GM13977 (cell line): ENCODE data around the gene AFF2.

Source experiments
- DNase-seq: peaks from one replicate; pipeline ENCODE4 v3.0.0; 2012; ENCODE audit warnings: low spot score
- in situ Hi-C: fragments of 300-500 bp; cut with MboI; formaldehyde crosslinking; loops from one replicate; pipeline ENCODE4 v1.12.0; 2022; ENCODE audit warnings: low sequenced_read_pairs, low pct_unique_long_range_greater_than_20kb, mixed read lengths, inconsistent platforms; ENCODE audit not compliant: unreplicated experiment
- TF ChIP-seq, protein P1 (sequence below): IDR thresholded peaks from 2 replicates; pipeline ENCODE4 v1.5.1; 2012; ENCODE audit warnings: mild to moderate bottlenecking, control low read depth; ENCODE audit not compliant: insufficient read depth; ENCODE audit errors: extremely low read depth, missing control alignments

Gene AFF2

DNA sequence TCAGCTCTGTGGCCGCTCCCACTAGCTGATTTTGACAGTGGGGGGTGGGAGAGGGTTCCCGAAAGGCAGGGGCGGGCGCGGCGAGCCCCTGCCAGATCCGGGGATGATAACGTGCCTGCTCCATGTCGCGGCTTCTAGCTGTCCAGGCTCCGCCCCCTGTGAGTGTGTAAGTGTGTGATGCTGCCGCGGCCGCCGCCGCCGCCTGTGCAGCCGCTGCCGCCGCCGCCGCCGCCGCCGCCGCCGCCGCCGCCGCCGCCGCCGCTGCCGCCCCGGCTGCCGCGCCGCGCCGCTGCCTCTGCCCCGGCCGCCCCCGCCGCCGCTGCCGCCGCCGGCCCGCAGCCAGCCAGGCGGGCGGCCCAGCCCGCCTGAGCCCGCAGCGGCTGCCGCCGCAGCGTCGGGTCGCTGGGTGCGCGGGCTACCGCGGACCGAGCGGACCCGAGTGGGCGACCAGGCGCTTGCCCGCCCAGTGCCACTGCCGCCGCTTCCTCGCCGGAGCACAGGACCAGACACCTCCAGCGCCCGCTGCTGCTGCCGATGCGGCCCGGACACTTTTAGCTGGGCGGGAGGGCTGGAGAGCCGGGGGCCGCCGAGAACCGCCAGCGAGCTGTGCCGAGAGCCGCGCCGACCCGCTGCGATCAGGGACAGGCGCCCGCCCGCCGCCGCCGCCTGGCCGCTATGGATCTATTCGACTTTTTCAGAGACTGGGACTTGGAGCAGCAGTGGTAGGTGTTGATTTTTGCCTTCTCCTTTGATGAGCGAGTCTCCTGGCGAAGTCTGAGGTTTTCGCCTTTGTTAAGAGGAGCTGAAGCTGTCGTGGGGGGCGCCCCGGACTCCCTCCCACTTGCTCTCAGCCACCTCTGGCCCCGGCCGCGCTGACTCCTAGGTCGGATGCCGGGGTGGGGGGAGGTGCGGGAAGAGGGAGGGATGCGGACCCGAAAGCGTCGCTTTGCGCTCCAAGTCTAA, at the start of gene AFF2:
AFF2 (plus strand) TSS at position 195 of the 963 bp plus-strand sequence; CDS start at position 676, 481 bp downstream.
- DNase-seq: peak; percentile 32
- in situ Hi-C loops: no loop called here
- TF ChIP-seq, protein P1, sequence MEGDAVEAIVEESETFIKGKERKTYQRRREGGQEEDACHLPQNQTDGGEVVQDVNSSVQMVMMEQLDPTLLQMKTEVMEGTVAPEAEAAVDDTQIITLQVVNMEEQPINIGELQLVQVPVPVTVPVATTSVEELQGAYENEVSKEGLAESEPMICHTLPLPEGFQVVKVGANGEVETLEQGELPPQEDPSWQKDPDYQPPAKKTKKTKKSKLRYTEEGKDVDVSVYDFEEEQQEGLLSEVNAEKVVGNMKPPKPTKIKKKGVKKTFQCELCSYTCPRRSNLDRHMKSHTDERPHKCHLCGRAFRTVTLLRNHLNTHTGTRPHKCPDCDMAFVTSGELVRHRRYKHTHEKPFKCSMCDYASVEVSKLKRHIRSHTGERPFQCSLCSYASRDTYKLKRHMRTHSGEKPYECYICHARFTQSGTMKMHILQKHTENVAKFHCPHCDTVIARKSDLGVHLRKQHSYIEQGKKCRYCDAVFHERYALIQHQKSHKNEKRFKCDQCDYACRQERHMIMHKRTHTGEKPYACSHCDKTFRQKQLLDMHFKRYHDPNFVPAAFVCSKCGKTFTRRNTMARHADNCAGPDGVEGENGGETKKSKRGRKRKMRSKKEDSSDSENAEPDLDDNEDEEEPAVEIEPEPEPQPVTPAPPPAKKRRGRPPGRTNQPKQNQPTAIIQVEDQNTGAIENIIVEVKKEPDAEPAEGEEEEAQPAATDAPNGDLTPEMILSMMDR: no peak

DNA sequence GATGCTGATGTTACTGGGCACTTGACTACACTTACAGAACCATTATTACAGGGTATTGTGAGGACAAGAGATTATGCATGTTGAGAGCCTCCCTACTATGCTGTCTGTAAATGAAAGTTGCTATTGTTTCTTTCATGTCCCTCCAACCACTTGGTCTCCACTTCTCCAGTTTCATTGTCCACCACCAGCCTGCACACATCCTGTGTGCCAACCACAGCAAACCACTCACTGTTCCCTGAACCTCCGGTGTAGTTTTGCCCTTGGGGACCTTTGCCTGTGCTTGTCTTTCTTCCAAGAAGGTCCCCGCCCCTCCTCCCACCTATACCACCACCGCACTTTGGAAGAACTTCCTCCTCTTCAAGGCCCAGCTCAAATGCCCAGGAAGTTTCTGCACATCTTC, 43.1 kb upstream of the AFF2 start:
- TF ChIP-seq, protein P1: no peak
- DNase-seq: no peak

DNA sequence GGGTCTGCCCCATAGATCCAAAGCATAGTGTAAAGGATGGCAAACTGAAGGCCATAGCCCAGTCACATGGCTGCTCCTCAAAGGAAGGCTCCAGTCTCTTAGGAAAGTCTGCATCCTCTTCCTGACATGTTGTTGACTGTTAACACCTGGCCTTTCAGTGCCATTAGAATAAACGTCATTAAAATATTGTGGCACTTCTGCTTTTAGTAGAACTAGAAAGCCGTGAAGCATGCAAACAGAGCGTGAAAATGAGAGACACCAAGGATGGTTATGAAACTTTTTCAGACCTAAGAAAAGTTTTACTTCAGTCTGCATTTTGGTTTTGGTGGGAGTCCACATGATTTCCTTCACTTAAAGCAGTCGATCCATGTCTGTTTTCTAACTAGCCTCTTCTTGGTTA, 41.1 kb upstream of the AFF2 start:
- TF ChIP-seq, protein P1: no peak
- DNase-seq: no peak
- in situ Hi-C loops: no loop called here

More for the DNA sequence above, 43.1 kb upstream of the AFF2 start:
- in situ Hi-C loops: no loop called here

DNA sequence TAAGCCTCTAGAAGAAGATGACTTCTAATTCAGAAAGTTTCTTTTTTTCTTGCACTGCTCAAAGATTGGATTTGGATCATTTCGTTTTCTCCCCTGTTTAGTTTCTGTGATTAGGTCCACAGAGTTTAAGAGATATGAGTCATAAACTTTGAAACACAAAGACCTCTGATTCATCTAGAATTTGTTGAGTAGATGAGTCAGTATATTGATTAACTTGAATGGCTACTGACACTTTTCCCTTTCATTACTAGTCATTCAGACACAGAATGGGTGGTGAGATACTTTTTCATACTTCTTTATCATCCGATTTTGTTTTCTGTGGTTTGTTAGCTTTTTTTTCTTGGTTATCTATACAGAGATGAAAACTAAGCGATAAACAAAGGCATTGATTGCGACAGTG, 34.1 kb upstream of the AFF2 start:
- DNase-seq: no peak
- in situ Hi-C loops: no loop called here
- TF ChIP-seq, protein P1: no peak

DNA sequence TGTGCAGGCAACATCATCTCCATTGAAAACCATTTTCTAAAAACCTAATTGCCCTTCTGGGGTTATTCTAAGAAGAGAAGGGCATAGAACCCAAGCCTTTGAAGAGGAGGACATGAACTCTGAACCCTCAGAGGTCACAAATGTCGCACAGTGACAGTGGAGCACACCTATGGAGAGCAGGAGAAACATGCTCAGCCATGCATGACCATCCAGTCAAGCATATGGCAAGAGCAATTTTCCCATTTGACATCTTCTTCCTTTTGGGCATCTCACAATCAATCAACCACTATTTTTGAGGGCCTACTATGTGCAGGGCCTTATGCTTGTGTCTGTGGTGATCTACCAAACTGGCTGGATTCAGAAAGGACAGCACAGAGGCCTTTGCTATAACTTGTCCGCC, 30.1 kb upstream of the AFF2 start:
- in situ Hi-C loops: no loop called here
- no peak for DNase-seq
- TF ChIP-seq, protein P1: no peak

DNA sequence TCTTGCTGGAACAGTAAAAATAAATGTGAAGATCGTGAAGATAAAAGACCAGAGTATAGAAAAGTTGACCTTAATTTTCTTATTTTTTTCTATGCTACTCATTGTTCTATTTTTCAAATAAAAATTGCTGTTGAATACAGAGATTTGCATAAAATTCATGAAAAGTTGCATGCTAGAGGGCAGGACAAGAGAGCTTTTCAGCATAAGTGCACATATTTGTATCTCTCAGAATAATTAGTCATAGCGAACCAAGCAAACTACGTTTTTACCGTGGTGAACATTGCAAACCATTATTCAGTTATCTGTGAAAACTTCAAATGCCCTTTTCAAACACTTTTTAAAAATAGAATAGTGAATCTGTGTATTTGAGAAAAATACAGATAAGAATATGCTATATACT, 26.4 kb upstream of the AFF2 start:
- no peak for DNase-seq
- in situ Hi-C loops: no loop called here
- TF ChIP-seq, protein P1: no peak
